ENCODE data around the gene VWF.
"Not testable (repeated sequence)": the region's sequence is repeated elsewhere in the genome, so short reads cannot be mapped to it uniquely, and the experiment has no call there.

VWF gene

DNA sequence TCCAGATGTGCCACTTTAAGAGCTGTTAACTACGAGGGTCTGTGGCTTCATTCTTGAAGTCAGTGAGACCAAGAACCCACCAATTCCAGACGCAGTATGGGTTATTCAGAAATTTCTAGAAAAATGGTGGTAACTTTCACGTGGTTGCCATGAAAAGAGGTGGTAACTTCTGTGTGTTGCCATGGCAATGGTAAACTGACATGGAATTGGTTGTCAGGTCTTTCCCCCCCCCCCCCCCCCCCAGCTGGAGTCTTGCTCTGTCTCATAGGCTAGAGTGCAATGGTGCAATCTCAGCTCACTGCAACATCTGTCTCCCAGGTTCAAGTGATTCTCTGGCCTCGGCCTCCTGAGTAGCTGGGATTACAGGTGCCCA is 18.8 kb upstream of the VWF start:
- DNase-seq = no peak

DNA sequence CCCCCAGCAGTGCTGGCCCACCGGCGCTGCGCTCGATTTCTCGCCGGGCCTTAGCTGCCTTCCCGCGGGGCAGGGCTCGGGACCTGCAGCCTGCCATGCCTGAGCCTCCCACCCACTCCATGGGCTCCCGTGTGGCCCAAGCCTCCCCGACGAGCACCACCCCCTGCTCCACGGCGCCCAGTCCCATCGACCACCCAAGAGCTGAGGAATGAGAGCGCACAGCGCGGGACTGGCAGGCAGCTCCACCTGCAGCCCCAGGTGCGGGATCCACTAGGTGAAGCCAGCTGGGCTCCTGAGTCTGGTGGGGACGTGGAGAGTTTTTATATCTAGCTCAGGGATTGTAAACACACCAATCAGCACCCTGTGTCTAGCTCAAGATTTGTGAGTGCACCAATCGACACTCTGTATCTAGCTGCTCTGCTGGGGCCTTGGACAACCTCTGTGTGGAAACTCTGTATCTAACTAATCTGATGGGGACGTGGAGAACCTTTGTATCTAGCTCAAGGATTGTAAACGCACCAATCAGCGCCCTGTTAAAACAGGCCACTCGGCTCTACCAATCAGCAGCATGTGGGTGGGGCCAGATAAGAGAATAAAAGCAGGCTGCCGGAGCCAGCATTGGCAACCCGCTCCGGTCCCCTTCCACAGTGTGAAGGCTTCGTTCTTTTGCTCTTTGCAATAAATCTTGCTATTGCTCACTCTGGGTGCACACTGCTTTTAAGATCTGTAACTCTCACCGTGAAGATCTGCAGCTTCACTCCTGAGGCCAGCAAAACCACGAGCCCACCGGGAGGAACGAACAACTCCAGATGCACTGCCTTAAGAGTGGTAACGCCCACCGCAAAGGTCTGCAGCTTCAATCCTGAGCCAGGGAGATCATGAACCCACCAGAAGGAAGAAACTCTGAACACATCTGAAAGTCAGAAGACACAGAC is 18.2 kb upstream of the VWF start:
- not testable (repeated sequence) for DNase-seq

DNA sequence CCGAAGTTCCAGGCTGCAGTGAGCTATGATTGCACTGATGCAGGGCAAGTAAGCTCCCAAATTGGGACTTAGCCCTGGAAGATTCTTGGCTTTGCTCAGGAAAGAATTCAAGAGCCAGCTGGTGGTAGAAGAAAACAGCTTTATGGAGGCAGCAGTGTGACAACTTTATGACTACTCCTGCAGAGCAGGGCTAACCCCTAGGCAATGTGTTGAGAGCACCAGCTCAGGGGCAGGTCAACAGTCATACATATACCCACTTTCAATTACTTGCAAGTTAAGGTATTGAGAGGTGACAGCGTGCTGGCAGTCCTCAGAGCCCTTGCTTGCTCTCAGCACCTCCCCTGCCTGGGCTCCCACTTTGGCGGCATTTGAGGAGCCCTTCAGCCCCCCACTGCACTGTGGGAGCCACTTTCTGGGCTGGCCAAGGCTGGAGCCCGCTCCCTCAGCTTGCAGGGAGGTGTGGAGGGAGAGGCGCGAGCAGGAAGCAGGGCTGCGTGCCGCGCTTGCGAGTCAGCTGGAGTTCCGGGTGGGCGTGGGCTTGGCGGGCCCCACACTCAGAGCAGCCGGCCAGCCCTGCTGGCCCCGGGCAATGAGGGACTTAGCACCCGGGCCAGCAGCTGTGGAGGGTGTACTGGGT is 17.4 kb upstream of the VWF start:
- not testable (repeated sequence) for DNase-seq

DNA sequence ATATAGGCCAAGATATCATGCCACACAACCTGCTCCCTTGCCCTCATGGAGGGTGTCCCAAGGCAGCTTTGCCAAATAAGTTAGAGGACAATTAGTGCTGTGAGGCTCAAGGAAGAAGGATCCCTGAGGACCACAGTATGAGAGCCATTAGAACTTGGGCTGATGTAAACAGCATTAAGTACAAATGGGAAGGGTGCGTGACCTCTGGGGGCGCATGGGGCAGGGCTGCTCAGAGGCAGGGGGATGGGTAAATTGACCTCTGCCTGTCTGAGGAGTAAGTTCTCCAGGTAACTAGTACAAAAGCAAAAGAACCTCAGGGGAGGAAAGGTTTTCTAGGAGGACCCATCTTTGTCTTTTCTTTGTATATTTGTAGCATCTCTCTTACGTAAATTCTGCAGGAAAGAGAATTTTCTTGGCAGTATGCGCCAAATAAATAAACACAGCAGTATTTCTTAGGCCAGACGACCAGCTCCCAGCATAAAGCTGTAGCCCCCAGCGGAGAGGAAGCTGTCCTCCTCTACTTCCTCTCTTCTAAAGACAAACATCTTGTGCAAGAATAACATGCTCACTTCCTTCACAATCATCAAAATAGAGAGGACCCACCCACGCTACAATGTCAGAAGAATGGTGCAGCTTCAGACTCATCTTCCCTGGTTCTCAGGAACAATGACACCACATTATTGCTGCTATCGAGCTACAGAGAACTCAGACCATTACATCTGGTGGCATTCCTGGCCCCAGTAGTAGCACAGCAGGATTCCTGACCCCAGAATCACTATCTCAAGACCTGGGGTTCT is 16.4 kb upstream of the VWF start:
- DNase-seq = no peak

DNA sequence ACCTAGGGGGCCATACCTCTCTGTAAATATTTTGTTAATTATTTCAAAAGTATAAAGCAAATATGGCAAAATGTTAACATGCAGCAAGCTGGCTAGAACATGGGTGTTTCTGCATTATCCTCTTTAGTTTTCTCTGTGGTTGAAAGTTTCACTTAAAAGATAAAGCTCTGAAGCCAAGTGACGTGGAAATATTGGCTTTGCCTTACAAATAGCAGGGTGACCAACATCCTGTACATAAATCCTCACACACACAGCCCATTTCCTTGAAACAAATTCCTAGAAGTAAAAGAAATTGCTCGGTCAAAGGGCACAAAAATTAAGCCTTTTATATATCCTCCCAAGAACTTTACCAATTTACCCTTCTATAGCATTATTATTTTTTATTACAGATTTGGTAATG is 10.6 kb upstream of the VWF start:
- no peak for DNase-seq

DNA sequence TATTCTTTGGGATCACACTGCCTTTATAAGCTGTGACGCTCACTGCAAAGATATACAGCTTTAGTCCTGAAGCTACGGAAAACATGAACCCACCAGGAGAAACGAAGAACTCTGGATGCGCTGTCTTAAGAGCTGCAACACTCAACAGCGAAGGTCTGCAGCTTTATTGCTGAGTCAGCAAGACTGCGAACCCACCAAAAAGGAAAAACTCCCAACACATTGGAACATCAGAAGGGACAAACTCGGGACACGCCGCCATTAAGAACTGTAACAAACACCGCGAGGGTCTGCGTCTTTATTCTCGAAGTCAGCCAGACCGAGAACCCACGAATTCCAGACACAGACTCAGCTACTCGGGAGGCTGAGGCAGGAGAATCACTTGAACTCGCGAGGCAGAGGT is 9.2 kb upstream of the VWF start:
- DNase-seq = no peak

DNA sequence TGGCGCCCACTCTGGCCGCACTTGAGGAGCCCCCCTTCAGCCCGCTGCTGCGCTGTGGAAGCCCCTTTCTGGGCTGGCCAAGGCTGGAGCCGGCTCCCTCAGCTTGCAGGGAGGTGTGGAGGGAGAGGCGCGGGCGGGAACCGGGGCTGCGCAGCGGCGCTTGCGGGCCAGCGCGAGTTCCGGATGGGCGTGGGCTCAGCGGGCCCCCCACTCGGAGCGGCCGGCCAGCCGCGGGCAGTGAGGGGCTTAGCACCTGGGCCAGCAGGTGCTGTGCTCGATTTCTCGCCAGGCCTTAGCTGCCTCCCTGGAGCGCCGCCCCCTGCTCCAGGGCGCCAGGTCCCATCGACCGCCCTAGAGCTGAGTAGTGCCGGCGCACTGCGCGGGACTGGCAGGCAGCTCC is 8.0 kb upstream of the VWF start:
- DNase-seq = no peak

DNA sequence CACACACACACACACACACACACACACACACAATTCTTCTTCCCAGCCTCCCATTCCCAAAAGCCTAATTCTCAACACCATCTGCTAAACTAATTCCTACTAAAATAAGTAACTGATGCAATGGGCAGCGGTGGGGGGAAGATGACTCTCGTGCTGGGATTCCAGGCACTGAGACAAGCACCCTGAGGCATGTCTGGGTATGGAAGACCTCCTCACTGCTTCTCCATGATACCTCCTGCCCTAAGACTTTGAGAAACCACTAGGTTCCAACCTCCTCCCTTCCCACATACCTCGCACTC is 789 bp upstream of the VWF start:
- no peak for DNase-seq

DNA sequence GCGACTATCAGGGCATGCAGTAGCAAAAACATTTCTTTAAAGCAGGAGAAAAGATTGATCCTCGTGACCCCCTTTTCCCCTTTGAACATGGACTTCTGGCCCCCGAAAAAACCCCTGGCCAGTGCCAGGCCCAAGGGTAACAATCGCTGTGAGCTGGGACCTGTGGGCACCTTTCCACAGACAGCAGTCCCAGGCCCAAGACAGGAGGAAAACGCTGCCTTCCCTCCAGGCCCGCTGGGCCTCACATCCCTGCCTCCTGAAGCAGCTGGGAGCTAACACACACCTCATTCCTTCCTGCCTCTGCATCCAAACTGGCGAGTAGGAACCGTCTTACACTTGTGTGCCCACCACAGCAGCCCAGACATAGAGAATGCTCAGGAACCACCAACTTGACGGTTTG is 1.2 kb downstream of the VWF start:
- no peak for DNase-seq

DNA sequence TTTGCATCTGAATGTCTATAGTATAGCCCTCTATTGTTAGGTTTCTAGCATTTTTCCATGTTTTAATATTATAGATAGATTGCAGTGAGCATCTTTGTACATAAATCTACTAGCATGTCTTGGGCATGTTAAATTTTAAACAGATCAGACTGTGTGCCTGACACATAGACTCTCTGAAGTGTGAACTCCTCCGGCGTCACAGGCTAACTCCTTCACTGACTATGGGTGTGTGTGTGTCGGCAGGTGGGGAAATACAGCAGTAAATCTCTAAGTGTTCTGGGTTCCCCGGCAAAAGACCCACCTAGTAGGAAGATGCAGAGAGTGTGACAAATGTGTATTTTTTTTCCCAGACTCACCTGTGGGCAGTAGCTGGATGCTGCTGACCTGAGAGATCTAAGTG is 2.3 kb downstream of the VWF start:
- DNase-seq = no peak

DNA sequence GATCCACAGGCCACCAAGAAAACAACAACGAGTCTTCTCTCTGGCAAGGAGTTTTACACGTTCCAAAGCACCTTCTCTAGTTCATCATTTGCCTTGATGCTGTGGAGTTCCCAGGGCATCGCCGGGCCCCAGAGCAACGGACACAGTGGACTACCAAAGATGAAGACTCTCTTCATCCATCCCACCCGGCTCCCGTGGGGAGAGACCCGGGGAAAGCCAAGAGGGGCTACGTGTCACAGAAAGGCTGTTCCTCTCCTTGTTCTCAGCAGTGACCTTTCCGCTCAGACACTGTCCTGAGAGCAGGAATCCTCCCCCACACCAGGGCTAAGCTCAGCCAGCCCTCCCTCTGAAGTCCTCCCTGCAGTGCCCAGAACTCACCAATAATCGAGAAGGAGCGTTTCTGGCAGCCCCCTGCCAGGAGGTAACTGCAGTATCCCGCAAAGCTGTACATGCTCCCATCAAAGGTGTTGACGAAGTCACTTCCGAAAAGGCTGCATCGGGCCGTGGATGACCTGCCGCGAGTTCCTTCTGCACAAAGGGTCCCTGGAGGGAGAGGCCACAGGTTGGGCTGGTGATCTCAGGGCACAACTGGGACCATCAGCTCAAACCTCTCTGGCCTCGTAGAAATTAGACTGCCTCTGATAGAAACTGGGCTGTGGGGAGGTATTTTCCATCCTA is 3.5 kb downstream of the VWF start:
- no peak for DNase-seq

DNA sequence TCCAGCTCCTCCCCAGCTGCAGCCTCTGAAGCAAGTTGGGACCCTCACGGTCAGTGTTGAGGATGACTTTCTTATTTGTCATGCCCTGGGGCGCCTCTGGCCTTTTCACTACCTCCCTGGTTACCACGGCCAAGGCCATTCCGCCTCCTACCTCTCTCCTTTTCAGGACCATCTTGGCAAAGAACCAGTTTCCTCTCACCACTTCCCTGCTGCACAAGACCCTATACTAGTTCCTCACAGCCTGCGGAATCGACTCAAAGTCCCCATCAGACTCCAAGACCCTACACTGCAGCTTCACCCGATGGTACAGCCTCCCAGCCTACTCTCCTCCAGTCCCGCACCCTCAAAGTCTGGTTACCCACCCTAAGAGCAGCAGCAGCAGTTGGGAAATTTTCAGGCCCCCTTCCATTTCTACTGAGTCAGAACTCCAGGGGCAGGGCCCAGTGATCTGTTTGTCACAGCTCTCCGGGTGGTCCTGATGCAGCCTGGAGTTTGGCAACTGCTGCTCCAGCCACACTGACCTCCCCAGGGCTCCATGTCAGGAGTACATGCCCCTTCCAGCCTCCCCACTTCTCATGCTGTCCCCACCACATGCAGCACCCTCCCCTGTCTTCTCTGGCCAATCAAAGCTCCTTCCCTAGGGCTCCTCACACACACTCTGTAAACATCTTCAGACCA is 5.4 kb downstream of the VWF start:
- no peak for DNase-seq

DNA sequence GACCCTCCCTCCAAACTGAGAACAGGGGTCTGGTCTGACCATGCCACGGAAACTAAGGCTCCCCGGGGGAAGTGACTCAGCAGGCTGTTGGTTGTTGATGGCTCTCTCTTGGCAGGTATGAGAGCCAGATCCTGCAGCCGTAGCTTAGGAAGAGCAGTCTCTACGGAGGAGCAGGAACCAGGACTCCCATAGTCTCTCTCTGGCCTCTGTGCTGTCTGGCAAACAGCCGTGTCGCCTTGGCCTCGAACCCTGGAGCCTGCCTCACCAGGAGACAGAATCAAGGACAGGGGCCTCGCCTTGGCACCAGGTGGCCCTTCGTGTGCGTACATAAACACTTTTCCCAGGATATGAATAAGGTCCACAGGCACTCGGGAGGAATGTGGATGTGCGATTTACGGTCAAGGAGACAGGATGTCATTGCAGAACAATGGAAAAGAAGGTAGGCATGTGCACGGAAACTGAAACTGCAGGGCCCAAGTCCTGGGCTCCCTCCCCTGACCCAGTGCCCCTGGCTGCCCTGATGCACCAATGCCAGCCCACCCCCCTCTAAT is 7.9 kb downstream of the VWF start:
- no peak for DNase-seq

DNA sequence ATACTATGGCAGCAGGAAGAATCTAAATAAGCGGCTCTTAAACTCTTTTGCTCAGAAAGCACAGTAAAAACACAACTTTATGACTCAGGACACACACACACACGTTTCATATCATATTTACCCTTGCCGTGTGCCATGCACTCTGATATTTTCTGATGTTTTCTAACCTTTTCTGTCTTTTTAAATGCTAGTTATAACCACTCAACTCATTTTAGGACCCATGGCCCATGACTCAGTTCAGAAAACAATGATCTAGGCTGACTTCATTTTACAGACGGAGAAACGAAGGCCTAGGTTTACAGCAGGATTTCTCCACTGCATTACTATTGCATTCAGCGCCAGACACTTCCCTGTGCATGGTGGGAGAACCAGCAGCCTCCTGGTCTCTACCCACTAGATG is 9.1 kb downstream of the VWF start:
- DNase-seq = no peak

DNA sequence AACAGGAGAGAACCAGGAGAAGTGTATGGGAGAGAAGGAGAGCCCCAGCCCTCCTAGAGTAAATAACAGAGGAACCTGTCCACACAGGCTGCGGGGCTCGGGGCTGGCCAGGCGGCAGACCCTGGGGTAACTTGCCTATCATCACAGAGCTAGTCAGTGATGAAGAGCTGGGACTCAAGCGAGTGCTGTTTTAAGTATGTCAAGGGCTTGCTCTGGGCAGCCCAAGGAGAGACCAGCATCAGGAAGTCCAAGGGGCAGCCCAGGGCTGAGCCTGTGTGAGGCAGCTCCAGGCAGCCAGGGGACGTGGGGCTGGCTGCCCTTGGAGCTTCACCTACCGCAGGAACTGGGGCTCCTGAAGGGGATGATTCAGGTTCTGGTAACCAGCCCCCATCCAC is 10.0 kb downstream of the VWF start:
- no peak for DNase-seq

DNA sequence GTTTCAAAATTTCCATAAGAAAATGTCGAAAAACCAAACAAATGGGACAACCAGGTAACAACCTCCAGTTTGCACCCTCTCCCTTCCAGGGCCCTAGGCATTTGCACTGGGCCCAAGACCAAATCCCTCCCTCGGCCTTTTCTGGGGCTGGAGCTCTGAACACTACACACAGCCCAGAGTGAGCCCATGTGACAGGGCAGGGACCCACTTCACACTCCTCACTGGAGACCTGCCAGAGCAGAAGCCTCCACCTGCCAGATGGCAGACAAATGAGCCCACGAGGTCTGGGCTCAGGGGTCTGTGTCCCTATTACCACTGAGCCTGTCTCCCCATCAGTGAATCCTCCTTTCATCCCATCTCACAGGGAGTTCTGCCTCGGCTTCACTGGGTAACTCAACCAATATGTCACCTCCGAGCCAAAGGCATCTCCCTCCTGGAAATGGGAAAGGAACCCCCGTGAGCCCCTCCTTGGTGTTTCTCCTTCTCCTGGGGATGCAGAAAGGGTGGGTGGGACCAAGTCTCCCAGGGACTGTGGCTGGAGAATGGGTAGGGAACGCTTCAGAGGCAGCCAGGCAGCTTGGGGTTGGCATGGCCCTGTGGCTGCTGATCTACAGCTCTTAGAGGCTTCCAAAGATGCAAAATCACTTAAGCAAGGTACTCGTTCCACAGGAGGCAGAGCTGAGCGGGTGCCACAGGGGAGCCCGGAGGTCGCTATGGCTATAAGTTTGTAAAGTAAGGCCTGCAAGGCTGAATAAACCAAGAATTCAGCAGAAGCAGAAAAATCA is 10.6 kb downstream of the VWF start:
- no peak for DNase-seq

DNA sequence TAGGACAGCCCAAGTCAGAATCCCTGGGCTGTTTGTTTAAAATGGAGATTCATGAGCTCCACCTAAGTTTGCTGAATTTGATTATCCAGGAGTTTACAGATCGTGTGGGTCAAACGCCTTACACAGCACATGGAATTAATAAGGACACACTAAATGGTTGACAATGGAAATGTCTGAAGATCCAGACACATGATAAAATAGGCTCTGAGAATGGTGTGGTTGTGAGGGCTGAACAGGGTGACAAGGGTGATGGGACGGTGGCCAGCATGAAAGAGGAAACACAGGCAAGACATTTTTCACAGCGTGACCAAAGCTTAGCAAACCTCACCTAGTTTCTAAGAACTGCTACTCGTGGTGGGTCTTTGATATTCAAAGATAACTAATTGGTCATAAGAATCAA is 12.5 kb downstream of the VWF start:
- no peak for DNase-seq

DNA sequence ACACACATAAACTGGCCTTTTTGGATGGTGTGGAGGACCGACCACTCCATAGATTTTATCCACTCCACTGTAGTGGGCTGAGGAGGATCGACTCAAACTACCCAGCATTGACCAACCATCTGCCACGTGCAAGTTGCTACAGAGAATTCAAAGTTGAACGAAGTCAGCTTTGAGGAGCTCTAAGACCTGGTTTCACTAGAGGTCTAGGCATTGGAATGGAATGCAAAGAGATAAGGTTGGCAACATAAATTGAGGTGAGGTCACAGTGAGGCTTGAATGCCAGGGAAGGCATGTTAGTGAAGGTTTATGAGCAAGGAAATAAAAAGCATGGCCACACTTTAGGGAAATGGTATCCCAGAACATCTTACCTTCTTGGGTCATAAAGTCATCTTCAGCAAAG is 14.5 kb downstream of the VWF start:
- no peak for DNase-seq

DNA sequence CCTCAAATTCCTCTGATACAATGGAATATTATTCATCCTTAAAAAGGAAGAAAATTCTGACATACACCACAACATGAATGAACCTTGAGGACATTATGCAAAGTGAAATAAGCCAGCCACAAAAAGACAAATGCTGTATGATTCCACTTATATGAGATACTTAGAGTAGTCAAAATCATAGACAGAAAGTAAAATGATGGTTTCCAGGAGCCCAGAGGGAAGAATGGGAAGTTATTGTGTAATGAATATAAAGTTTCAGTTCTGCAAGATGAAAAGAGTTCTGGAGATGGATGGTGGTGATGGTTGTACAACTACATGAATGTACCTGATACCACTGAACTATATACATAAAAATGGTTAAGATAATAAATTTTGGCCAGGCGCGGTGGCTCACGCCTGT is 18.3 kb downstream of the VWF start:
- DNase-seq = no peak

DNA sequence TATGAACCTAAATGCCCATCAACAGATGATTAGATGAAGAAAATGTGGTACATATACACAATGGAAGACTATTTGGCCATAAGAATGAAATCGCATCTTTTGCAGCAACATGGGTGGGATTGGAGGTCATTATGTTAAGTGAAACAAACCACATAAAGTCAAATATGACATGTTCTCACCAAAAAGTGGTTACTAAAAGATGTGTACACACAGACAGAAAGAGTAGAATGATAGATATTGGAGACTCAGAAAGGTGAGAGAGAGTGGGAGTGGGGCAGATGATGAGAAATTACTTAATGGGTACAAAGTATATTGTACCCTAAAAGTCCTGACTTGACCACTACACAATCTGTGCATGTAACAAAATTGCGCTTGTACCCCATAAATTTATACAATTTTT is 19.6 kb downstream of the VWF start:
- no peak for DNase-seq

DNA sequence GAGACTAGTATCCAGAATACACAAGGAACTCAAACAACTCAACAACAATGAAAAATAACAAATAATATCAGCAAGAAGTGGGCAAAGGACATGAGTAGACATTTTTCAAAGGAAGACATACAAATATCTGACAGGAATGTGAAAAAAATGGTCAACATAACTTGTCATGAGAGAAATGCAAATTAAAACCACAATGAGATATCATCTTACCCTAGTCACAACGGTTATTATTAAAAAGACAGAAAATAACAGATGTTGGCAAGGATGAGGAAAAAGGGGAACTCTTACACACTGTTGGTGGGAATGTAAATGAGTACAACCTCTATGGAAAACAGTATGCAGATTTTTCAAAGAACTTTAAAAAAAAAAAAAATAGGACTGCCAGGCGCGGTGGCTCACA is 20.4 kb downstream of the VWF start:
- no peak for DNase-seq

DNA sequence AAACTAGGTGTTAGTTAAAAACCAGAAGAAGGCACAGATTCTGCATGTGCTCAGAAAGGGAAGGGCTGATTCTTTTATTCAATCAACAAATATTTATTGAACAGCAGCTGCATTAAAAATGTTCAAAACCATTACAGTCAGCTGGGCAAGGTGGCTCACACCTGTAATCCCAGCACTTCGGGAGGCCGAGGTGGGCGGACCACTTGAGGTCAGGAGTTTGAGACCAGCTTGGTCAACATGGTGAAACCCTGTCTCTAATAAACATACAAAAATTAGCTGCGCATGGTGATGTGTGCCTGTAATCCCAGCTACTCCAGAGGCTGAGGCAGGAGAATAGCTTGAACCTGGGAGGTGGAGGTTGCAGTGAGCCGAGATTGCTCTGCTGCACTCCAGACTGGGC is 22.4 kb downstream of the VWF start:
- not testable (repeated sequence) for DNase-seq
